ENCODE data around the gene GNAZ. TPM values are rescaled to one million over a fixed set of nuclear protein-coding genes. Genes with fewer than 3 reads are reported as not detected.

The GNAZ gene
- total RNA-seq, 1 experiment from 2014 or later, result 0.48 TPM

GRCh38 chr22:23158516-23159290 is 88.4 kb downstream of the GNAZ start:
- H3K4me1 Mint-ChIP-seq (ENCODE audit: low read depth, unreplicated experiment), result peaks cover 7% of the 10 kb centered on the region
- no peaks in the 10 kb centered on the region for H3K9me3 Mint-ChIP-seq (ENCODE audit: unreplicated experiment)
- ChIA-PET POLR2A (no interaction called here), CTCF (interaction anchor here (1.5 to 1.7 kb wide), 2 partner anchors 16 to 123 kb away, joined by 8 read pairs; no protein-coding TSS in a partner anchor)
- H3K36me3 Mint-ChIP-seq (ENCODE audit: insufficient read depth, unreplicated experiment), result peaks cover 6% of the 10 kb centered on the region
- no TSS peak for BruUV-seq (replicated peaks)
- Histone ChIP-seq H3K9me3 (no peaks in the 10 kb centered on the region), H3K4me1 (peaks cover 24% of the 10 kb centered on the region), H3K36me3 (ENCODE audit: control insufficient read depth, insufficient read depth, low read length) (no peaks in the 10 kb centered on the region), H3K4me3 (ENCODE audit: low read depth, low read length) (no peak overlapping the region), H3K27me3 (replicated peaks; ENCODE audit: control insufficient read depth, insufficient read depth, low read length) (no peaks in the 10 kb centered on the region)
- no peak overlapping the region for H3K27ac Mint-ChIP-seq (ENCODE audit: unreplicated experiment)
- TF ChIP-seq CTCF (IDR thresholded peaks at IDR 0.05; ENCODE audit: insufficient read depth in 1 of 2, low read depth in 1 of 2, low read length in 1 of 2, severe bottlenecking in 1 of 2, unreplicated experiment in 1 of 2), result no peak
- DNase-seq, result no peak
- intact Hi-C loops (cut with micrococcal nuclease; ENCODE audit: unreplicated experiment), result no loop called here
- no peaks in the 10 kb centered on the region for H3K27me3 Mint-ChIP-seq (ENCODE audit: insufficient read depth, unreplicated experiment)
- no peak overlapping the region for H3K4me3 Mint-ChIP-seq (ENCODE audit: unreplicated experiment)

- no peak for DNase-seq
- Histone ChIP-seq H3K4me3 (ENCODE audit: low read depth, low read length) (no peak overlapping the region), H3K36me3 (ENCODE audit: control insufficient read depth, insufficient read depth, low read length) (no peaks in the 10 kb centered on the region), H3K27me3 (replicated peaks; ENCODE audit: control insufficient read depth, insufficient read depth, low read length) (no peaks in the 10 kb centered on the region), H3K9me3 (no peaks in the 10 kb centered on the region), H3K4me1 (peaks cover 24% of the 10 kb centered on the region)
- H3K4me3 Mint-ChIP-seq (ENCODE audit: unreplicated experiment), result no peak overlapping the region
- POLR2A ChIA-PET, result no interaction called here
- no peak for TF ChIP-seq CTCF (IDR thresholded peaks at IDR 0.05; ENCODE audit: insufficient read depth in 1 of 2, low read depth in 1 of 2, low read length in 1 of 2, severe bottlenecking in 1 of 2, unreplicated experiment in 1 of 2)
- no peak overlapping the region for H3K27ac Mint-ChIP-seq (ENCODE audit: unreplicated experiment)
- BruUV-seq (replicated peaks), result no TSS peak
- intact Hi-C loops (cut with micrococcal nuclease; ENCODE audit: unreplicated experiment), result no loop called here
- H3K4me1 Mint-ChIP-seq (ENCODE audit: low read depth, unreplicated experiment), result peaks cover 7% of the 10 kb centered on the region
- CTCF ChIA-PET, result no interaction called here
- H3K9me3 Mint-ChIP-seq (ENCODE audit: unreplicated experiment), result no peaks in the 10 kb centered on the region
- H3K27me3 Mint-ChIP-seq (ENCODE audit: insufficient read depth, unreplicated experiment), result no peaks in the 10 kb centered on the region
- peaks cover 6% of the 10 kb centered on the region for H3K36me3 Mint-ChIP-seq (ENCODE audit: insufficient read depth, unreplicated experiment)
Measured at GRCh38 chr22:23159291-23159630, 88.9 kb downstream of the GNAZ start.

GRCh38 chr22:23161029-23161428 is 90.7 kb downstream of the GNAZ start:
- DNase-seq, result no peak
- POLR2A ChIA-PET, result no interaction called here
- Mint-ChIP-seq H3K9me3 (ENCODE audit: unreplicated experiment) (no peaks in the 10 kb centered on the region), H3K4me3 (ENCODE audit: unreplicated experiment) (no peak overlapping the region), H3K27me3 (ENCODE audit: insufficient read depth, unreplicated experiment) (no peaks in the 10 kb centered on the region), H3K36me3 (ENCODE audit: insufficient read depth, unreplicated experiment) (no peaks in the 10 kb centered on the region), H3K27ac (ENCODE audit: unreplicated experiment) (no peak overlapping the region), H3K4me1 (ENCODE audit: low read depth, unreplicated experiment) (peaks cover 7% of the 10 kb centered on the region)
- Histone ChIP-seq H3K4me1 (peaks cover 24% of the 10 kb centered on the region), H3K4me3 (ENCODE audit: low read depth, low read length) (no peak overlapping the region), H3K36me3 (ENCODE audit: control insufficient read depth, insufficient read depth, low read length) (no peaks in the 10 kb centered on the region), H3K27me3 (replicated peaks; ENCODE audit: control insufficient read depth, insufficient read depth, low read length) (no peaks in the 10 kb centered on the region), H3K9me3 (no peaks in the 10 kb centered on the region)
- TF ChIP-seq CTCF (IDR thresholded peaks at IDR 0.05; ENCODE audit: insufficient read depth in 1 of 2, low read depth in 1 of 2, low read length in 1 of 2, severe bottlenecking in 1 of 2, unreplicated experiment in 1 of 2), result no peak
- intact Hi-C loops (cut with micrococcal nuclease; ENCODE audit: unreplicated experiment), result no loop called here
- BruUV-seq (replicated peaks), result no TSS peak
- CTCF ChIA-PET, result interaction anchor here (1.0 kb wide), 1 partner anchor 43 kb away, joined by 3 read pairs; no protein-coding TSS in a partner anchor
